Lower leg skin (tissue), 3 donors: ENCODE data around the gene ADAMTS6.

ENCODE experiments used
- CTCF ChIP-seq, 3 donors: fragments of 450-650 bp; IDR thresholded peaks; one replicate each; pipeline ENCODE4 v1.5.1; 2016; ENCODE audit warnings: antibody characterized with exemption in 3 of 3, mild to moderate bottlenecking in 3 of 3, moderate library complexity in 2 of 3
- POLR2A ChIP-seq, 2 donors: fragments of 450-650 bp; IDR thresholded peaks; one replicate each; pipeline ENCODE4 v1.6.1; 2016 to 2017; ENCODE audit warnings: antibody characterized with exemption in 2 of 2, mild to moderate bottlenecking in 1 of 2, moderate library complexity in 1 of 2

- TF ChIP-seq CTCF (IDR thresholded peaks at IDR 0.05), result no peak
- TF ChIP-seq POLR2A (IDR thresholded peaks at IDR 0.05), result no peak
Measured at GRCh38 chr5:65102976-65103711, 378.6 kb downstream of the ADAMTS6 start.
